HG02884 (cell line): ENCODE results near the gene TBC1D1.
"Not testable (repeated sequence)": the region's sequence is repeated elsewhere in the genome, so short reads cannot be mapped to it uniquely, and the experiment has no call there.

ENCODE experiments used
- ATAC-seq: cut with Tn5 transposase; IDR thresholded peaks from one replicate; pipeline ENCODE4 v1.9.1; 2021; ENCODE audit warnings: mild to moderate bottlenecking, moderate library complexity; ENCODE audit not compliant: unreplicated experiment

The TBC1D1 gene

DNA sequence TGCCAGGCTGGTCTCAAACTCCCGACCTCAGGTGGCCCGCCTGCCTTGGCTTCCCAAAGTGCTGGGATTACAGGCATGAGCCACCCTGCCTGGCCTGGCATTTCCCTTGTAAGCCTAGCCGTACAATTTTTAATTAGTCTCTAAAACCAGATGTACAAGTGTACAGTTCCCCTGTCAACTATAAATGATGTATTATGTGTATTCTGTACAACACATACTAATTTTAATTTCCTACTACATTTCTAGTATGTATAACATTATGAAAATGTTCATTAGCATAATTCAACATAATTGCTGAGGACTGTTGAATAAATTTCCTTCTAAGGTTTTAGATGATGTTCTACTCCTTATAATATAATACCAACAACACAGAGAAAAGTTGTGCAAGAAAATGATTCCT, 27.8 kb downstream of the TBC1D1 start:
- ATAC-seq: no peak

DNA sequence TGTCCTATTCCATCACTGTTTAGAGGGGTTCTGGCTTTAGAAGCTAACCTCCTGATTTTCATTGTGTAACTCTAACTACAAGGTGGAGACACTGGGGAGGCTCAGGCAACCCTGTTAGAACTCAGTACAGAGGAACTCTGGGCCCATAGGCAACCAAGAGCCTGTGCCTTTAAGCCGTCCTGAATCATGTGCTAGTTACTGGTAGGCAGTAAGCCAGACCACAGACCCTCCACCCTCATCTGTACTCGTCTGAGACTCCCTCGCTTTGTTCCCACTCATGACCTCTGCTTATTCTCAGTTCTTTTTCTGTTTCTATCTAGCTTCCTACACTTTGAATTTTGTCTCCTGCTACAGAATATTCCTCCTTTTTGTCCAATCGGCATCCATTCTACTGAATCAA, 31.4 kb downstream of the TBC1D1 start:
- ATAC-seq: no peak

DNA sequence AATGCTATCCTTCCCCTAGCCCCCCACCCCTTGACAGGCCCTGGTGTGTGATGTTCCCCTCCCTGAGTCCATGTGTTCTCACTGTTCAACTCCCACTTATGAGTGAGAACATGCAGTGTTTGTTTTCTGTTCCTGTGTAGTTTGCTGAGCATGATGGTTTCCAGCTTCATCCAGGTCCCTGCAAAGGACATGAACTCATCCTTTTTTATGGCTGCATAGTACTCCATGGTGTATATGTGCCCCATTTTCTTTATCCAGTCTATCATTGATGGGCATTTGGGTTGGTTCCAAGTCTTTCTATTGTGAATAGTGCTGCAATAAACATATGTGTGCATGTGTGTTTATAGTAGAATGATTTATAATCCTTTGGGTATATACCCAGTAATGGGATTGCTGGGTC, 32.2 kb downstream of the TBC1D1 start:
- ATAC-seq: not testable (repeated sequence)

DNA sequence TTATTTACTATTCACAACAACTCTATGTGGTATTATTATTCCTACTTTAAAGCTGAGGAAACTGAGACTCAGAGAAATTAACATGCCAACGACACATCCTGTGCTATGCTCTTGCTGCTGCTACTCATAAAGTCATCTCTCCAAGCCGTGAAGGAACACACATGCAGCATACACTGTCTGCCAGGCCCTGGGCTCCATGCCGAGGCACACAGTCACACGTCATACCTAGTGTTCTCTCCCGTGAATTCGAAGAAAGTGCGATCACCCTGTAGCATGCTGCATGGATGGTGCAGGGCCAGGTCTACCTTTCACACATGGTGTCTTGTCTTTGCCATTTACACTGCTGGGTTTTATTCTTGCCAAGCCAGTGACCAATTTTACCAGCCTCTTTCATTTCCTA, 34.1 kb downstream of the TBC1D1 start:
- ATAC-seq: no peak

DNA sequence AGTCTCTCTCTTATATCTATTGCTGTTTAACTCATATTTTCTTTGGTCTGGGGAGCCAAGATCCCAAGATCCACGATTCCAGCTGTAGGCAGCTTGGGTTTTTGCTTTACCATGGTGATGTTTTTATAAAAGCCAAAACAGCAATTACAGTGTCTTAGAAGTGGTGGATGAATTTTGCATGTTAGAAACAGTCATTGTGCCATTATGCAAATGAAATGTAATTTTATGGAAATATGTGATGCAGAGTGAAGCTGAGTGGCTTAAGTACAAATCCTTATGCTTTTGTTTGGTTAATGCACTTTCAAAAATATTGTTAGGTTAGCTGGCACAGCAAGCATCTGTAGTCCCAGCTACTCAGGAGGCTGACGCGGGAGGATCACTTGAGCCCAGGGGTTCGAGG, 36.5 kb downstream of the TBC1D1 start:
- no peak for ATAC-seq

DNA sequence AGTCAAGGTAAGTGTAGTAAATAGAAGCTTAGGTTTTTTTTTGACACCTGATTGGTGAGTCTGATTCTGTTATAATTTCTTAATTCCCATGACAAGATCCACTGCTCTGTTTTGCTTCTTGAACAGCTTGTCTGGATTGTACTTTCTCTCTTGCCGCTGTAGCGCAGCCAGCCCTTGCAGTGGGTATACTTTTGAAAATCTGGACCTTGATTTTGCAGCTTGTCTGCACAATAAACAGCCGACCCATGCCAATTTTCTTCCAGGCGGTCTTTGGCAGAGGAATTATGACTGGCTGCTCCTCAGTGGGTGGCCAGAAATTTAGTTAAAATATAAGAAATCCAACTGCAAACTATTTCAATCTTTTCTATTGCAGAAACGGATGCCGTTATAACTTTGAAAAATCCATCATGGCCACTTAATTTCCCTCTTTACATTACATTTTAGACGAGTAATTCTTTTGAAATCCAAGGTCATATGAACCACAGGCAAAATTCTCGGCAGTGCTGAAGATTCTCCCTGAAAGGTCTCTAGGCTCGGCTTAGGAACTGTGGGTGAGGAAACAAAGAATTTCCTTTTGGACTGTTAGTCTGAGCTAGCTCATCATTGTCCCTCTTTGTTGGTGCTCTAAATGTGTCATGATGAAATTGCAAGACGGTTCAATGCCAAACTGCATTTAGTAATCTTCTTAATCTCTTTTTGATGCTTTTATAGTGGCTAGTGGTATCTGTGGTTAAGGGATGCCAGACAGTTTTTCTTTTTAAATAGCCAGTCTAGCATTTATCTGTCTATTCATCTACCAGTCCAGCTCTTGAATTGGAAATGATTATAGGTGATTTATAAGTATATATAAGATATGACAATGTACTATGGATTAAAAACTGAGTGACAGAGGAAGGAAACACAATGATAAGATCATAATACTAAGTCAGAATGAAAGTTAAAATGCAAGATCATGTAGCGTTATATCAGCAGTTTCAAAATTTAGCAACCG, 37.8 kb downstream of the TBC1D1 start:
- no peak for ATAC-seq

DNA sequence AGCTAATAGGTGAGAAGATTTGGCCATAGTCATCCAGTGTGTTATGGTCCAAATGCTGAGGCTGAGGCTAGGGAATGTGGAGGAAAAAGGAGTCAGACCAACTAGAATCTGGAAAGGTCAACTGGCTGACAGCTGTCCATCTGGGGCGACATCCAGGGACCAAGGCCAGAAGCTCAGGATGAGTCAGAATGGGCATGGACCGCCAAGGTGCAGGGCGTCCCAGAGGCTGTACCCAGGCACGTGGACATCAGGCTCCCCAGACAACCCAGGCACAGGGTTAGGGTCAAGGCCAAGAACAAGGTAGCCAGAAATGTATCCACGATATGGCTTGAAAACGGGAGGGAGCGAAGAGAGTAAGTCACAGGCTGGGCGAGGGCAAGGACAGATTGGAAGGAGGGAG, 43.2 kb downstream of the TBC1D1 start:
- no peak for ATAC-seq

DNA sequence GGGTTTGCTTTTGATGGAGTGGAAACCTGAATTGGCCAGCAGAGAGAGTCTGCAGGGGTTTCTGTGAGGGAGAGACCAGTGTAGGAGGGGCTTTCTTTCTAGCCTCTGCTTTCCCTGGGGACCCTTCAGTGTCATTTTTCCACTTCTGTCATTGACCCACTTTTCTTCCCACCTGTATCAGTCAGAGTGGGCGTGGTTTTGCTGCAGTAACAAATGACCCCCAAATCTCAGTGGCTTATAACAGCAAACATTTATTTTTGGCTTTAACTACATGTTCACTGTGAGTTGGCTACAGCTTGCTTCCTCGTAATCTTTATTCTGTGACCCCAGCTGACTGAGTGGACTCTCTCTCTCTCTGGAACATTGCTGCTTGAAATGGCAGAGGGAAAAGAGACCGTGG, 43.7 kb downstream of the TBC1D1 start:
- ATAC-seq: no peak

DNA sequence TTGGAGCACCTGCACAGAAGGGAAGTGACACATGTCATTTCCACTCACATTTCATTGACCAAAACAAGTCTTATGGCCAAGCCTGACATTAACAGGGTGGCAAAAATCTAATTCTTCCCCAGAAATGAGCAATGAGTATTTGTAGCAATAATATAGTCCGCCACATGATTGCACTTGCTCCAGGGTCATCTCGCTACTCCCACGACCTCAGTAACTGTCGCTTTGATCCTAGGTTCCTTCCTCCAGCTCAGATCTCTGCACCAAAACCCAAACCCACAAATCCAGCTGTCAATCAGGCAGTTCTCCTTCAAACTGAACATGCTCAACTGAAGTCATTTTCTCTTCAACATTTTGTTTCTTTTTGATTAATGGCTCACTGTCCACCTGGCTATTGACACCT, 44.1 kb downstream of the TBC1D1 start:
- no peak for ATAC-seq

DNA sequence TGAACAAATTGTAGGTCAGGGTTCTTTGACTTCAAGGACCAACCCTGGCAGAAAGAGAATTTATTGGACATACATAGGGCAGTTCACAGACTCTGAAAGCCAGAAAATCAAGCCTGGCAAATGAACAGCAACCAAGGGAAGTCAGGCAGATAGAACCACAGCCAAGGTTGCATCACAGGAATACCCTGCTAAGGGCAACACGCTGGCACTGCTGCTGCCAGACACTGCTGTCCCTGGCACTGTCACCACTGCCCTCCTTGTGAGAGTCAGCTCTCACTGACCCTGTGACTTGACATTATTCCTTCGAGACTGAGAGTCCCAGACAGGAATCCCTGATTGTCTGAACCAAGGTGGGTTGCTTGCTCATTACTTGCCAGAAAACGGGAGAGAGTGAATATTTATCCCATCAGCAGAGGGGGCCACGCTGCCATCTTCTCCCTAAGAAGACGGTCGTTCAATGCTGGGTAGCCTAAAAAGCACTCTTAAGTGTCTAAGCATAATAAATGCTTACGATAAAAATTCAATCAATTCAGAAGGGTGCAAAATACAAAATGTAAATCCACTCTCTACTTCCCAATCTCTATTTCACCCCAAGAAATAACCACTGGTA, 46.1 kb downstream of the TBC1D1 start:
- no peak for ATAC-seq

DNA sequence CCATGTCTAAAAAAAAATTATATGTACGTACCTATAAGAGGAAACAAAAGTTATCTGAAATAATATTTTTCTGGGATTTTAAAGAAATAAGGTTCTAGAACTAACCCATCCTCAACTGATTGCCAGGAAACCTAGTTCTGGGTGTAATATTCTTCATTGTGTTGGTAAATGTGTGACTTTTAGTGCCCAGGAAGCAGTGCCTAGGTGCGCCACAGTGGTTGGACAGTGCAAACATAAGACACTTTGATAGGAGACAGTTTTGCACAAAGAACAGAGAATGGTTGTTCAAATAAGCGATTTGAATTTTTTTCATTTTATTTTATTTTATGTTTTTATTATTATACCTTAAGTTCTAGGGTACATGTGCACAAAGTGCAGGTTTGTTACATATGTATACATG, 47.3 kb downstream of the TBC1D1 start:
- ATAC-seq: no peak

DNA sequence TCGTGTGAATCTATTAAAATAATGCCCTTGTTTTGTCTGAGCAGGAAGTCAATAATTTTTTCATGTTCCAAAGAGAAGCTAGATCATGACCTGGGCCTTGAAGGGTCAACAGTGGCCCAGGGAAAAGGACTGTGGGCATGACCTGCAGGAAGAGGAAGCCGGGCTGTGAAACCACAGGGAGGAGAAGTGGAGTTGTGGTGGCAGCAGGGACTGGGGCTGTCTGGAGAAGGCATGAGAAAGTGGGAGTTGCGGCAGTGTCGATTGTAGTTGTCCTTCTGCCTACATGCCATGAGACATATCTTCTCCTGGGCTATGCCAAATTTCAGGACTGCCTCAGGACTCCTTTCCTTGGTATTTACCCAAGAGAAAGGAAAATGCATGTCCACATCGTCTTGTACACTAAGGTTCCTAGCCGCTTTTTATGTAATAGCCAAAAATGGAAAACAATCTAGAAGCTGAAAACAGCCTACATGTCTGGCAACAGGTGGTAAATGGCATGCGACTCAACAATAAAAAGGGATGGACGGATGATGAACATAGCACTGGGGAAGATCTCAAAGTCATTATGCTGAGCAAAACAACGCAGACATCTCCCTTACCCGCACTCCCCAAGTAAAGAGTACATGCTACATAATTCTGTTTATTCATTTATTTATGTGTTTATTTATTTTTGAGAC, 55.8 kb downstream of the TBC1D1 start:
- ATAC-seq: no peak

DNA sequence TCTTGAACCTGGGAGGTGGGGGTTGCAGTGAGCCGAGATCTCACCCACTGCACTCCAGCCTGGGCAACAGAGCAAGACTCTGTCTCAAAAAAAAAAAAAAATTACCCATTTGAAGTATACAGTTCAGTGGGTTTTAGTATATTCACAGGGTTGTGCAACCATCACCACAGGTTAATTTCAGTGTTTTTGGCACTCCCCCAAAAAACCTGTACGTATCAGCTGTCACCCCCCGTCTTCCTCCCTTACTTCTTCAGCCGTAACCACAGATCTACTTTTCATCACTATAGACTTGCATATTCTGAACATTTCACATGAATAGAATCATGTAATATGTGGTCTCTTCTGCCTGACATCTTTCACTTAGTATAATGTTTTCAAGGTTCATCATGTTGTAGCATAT, 57.7 kb downstream of the TBC1D1 start:
- no peak for ATAC-seq

DNA sequence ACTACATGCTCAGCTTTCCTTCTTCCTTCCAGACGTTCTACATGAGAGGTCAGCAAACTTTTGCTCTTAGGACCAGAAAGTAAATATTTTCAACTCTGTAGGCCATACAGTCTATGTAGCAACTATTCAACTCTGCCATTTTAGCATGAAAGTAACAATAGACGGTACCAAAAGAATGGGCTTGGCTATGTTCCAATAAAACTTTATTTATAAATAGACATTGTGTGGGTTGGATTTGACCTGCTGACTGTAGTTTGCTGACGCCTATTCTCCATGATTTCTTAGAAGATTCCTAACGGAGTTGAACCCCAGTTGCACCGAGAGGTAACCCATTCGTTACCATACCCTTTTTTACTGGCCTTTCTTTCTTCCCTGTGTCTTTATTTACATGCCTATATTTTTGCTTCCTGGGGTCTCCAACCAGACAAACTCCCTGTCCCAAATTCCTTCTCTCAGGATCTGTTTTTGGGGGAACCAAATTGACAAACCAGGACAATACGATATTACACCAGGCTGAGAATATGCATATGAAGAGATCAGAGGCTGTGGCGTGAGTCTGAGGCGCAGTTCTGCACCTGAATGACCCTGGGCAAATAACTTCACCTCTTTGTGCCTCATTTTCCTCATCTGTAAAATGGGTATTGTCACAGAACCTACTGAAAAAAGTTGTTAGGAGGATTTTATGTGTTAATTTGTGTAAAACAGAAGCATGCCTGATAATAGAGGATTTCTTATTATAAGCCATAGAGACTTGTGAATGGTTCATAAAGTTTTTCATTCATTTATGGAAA, 58.9 kb downstream of the TBC1D1 start:
- no peak for ATAC-seq

DNA sequence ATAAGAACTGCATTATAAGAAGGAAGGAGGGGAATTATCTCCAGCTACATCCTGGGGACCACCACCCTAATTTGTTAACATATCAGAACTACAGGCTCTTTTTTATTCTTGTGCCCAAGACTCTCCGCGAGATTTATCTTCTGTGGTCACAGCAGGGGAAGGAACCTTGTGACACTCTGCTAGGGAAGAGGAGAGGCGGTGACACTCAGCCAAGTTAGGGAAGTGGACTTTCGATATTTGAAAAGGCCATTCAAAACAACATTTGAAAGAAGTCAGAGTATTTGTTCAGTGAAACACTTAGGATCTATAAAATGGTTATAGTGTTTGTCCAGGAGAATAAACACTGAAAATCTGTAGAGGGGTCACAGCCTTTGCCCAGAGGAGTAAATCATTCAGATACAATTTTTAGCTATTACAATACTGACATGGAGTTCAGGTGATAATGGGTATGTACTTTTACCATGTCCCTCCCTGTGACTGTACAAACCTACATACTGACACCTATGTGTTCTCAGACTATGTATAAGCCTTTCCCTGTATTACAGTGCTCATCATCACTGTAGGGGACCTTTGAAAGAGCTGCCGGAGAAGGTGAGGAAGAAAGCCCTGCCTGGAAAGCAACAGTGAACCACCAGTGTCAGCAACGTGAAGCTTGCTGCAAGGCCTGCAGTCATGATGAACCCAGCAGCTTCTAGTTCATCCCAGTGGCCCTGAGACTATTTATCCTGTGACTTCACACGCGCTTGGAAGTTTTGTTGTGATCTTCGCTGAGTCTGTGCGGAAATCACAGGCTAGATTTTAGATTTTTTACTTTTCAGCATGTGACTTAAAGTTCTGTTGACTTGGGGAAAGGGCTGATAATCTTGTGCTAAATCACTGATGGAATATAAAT, 60.8 kb downstream of the TBC1D1 start:
- ATAC-seq: no peak

DNA sequence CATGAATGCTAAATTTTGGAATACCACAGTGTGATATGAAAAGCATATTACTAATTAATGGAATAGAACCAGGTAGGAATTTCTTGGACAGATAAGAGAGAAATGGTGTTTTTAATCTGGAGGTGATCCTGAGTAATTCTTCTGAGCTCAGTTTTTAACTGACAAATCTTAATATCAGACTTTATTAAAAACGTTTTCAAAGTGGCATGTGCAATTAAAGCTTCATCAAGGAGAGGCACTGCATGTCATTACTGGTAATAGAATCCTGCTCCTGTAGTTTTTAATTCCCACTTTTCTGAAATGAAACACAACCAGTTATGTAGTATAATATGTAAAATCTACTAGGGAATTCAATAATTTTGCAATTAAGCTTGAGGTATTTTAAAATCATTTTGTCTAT, 62.3 kb downstream of the TBC1D1 start:
- ATAC-seq: no peak

DNA sequence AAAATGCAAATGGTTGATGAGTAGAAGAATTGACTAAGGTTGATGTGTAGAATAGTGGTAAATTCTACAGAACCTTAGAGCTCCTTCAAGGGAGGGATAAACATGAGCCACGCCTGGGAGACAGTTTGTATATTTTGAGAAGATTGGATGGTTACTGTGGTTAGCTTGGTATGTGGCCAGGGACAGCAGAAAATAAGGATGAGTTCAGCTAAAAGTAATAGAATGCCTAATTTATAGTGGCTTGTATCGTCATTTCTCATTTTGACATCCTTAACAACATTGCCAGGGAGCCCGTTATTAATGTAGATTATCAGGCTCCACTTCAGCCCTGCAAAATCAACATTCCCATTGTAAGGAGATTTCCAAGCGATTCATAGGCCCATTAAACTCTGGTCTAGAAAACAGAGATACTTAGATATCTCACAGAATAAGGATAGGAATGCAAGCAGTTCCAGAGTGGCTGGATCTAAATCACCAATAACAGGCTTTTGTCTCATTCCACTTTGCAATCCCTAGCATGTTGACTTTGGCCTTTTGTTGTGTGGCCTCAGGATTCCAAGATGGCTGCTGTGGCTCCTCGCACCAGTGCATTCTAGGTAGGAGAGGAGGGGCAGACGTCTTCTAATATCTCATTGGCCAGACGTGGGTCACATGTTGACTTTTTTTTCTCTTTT, 62.9 kb downstream of the TBC1D1 start:
- ATAC-seq: no peak

DNA sequence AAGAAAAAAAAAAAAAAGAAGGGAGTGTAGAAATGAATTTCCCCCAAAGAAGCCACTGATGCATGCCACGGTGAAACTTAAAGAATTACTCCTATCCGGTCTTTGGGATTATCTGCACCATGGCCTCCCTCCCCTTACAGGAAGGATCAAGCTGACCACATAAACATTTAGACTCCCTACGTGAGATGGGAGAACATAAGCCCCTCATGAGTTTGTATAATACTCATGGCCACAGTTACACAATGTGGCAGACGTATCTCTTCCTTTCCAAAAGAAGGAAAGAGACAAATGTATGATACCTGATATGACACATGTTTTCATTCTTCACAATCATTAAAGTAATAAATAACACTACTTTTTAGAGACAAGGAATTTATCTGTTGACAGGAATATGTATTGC, 66.1 kb downstream of the TBC1D1 start:
- ATAC-seq: no peak

DNA sequence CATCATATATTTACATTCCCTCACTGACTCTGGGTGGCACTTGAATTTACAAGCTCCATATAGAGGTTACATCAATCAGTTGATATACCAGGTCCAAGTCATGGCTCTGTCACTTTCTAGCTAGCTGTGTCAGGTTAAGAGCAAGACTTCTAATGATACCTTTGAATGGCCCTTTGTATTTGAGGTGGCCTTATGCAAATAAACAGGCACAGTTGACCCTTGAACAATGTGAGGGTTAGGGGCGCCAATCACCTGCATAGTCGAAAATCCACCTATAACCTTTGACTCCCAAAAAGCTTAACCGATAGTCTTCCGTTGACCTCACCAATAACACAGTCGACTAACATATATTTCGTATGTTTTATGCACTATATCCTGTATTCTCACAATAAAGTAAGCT, 68.0 kb downstream of the TBC1D1 start:
- ATAC-seq: no peak

DNA sequence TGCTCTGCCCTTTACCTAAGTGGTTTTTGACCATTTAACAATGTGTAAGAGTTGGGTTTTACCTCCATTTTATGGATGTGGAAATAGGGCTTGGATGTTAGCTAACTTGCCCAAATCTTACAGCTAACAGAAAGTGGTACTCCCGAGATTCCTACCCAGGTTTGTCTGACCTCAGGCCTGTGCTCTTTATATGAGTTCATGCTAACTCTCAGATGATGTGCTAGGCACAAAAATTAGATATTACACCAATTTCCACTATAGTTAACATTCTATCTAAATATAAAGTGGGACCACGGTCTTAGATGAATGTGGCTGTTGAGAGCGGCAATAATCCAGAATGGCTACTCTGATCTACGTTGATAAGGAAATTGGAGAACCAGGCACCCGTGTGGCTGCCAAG, 69.2 kb downstream of the TBC1D1 start, which contains the start of gene PTTG2:
TSS of gene PTTG2 (plus strand) at position 301 of the 400 bp plus-strand sequence. CDS start at position 338, 37 bp downstream.
- ATAC-seq: no peak
